Endothelial cell of umbilical vein (primary cell): ENCODE data around the gene CROCC2. TPM values are rescaled to one million over a fixed set of nuclear protein-coding genes. Genes with fewer than 3 reads are reported as not detected.

ENCODE experiments used
- BruUV-seq: library from RNA; stranded (reverse); fragments of 400-500 nt; replicated peaks from 2 replicates; lab custom pipeline; 2021; lab: Mats Ljungman, UMichigan
- CTCF ChIA-PET: fragments of 300-600, 350-600 bp; sonication (Branson Sonifier 250); formaldehyde crosslinking; loops from one replicate; lab custom pipeline; 2021; ENCODE audit warnings: antibody characterized with exemption, inconsistent platforms; lab: Charles Lee
- POLR2A ChIA-PET: fragments of 300-600, 350-600 bp; sonication (Branson Sonifier 250); formaldehyde crosslinking; loops from one replicate; lab custom pipeline; 2021; ENCODE audit warnings: antibody characterized with exemption, inconsistent platforms; lab: Charles Lee
- DNase-seq: peaks from one replicate; pipeline ENCODE4 v3.0.0-alpha.2; 2011; ENCODE audit warnings: low read depth, low spot score
- FAIRE-seq: peaks from 2 replicates; lab custom pipeline; 2011; peaks lifted over from hg19 to GRCh38; lab: Jason Lieb, UNC
- H2AFZ ChIP-seq: 2 replicates; pipeline ENCODE4 v1.6.0; 2012; ENCODE audit warnings: low read depth, low read length, control low read depth, inconsistent platforms
- H3K27ac ChIP-seq: 2 replicates; pipeline ENCODE4 v1.5.1; 2011; ENCODE audit warnings: low read depth, mild to moderate bottlenecking, control low read depth, low read length, moderate library complexity; ENCODE audit not compliant: insufficient read depth
- H3K27me3 ChIP-seq, 2 experiments: 2 replicates each; pipeline versions ENCODE4 v1.6.0 to v1.6.1; 2011; ENCODE audit warnings: low read length in 2 of 2, mixed read lengths in 1 of 2; ENCODE audit not compliant: control insufficient read depth in 2 of 2, insufficient read depth in 2 of 2
- H3K36me3 ChIP-seq, 2 experiments: 2 replicates in 1 of 2; 3 replicates in 1 of 2; pipeline ENCODE4 v1.5.1; 2011; ENCODE audit warnings: low read length in 2 of 2, mild to moderate bottlenecking in 1 of 2, moderate library complexity in 1 of 2; ENCODE audit not compliant: control insufficient read depth in 2 of 2, insufficient read depth in 2 of 2; ENCODE audit errors: extremely low read depth in 1 of 2
- H3K4me1 ChIP-seq: 3 replicates; pipeline ENCODE4 v1.5.1; 2011; ENCODE audit warnings: mild to moderate bottlenecking, low read length; ENCODE audit not compliant: control insufficient read depth, insufficient read depth; ENCODE audit errors: extremely low read depth
- H3K4me2 ChIP-seq: 2 replicates; pipeline ENCODE4 v1.6.1; 2011; ENCODE audit warnings: low read length, control low read depth, mixed read lengths; ENCODE audit not compliant: insufficient read depth
- H3K4me3 ChIP-seq, 3 experiments: fragments of 200-600 bp in 1 of 3; sonication (generic), shearing (Covaris generic) in 1 of 3; replicated peaks in 1 of 3; 2 replicates each; pipeline ENCODE4 v1.5.1; 2011 to 2016; ENCODE audit warnings: control low read depth in 3 of 3, low read length in 3 of 3, mild to moderate bottlenecking in 2 of 3, inconsistent platforms in 1 of 3, low read depth in 1 of 3, moderate library complexity in 1 of 3; ENCODE audit not compliant: insufficient read depth in 1 of 3
- H3K79me2 ChIP-seq: 2 replicates; pipeline ENCODE4 v1.6.0; 2012; ENCODE audit warnings: low read length, inconsistent platforms; ENCODE audit not compliant: control insufficient read depth, insufficient read depth
- H3K9ac ChIP-seq: replicated peaks from 2 replicates; pipeline ENCODE3; 2011; ENCODE audit warnings: low read length, control low read depth; ENCODE audit not compliant: insufficient read depth; ENCODE audit errors: extremely low read depth
- H3K9me1 ChIP-seq: replicated peaks from 3 replicates; pipeline ENCODE4 v1.6.0; 2011; ENCODE audit warnings: mild to moderate bottlenecking, low read length; ENCODE audit not compliant: control insufficient read depth, insufficient read depth; ENCODE audit errors: extremely low read depth
- H3K9me3 ChIP-seq: replicated peaks from 2 replicates; pipeline ENCODE4 v1.5.1; 2012; ENCODE audit warnings: low read length, inconsistent platforms; ENCODE audit not compliant: control insufficient read depth, insufficient read depth
- H4K20me1 ChIP-seq: replicated peaks from 2 replicates; pipeline ENCODE3; 2011; ENCODE audit warnings: mild to moderate bottlenecking, low read length; ENCODE audit not compliant: control insufficient read depth, insufficient read depth; ENCODE audit errors: extremely low read depth
- EZH2 ChIP-seq: IDR thresholded peaks from 2 replicates; pipeline ENCODE4 v1.6.1; 2012; ENCODE audit warnings: borderline replicate concordance, low read depth, mild to moderate bottlenecking, moderate library complexity, low read length, inconsistent platforms; ENCODE audit not compliant: severe bottlenecking
- FOS ChIP-seq: IDR thresholded peaks from 2 replicates; pipeline ENCODE4 v1.6.1; 2011; ENCODE audit warnings: mild to moderate bottlenecking, low read length, moderate library complexity, borderline replicate concordance; ENCODE audit not compliant: insufficient read depth
- GATA2 ChIP-seq: IDR thresholded peaks from 2 replicates; pipeline ENCODE4 v1.7.0; 2011; ENCODE audit warnings: low read depth, mild to moderate bottlenecking, moderate library complexity, mixed read lengths, low read length; ENCODE audit not compliant: insufficient read length, insufficient read depth
- JUN ChIP-seq: IDR thresholded peaks from 2 replicates; pipeline ENCODE4 v1.6.1; 2011; ENCODE audit warnings: borderline replicate concordance, low read depth; ENCODE audit not compliant: insufficient read length, insufficient read depth
- MYC ChIP-seq: IDR thresholded peaks from one replicate; pipeline ENCODE4 v1.6.1; 2011; ENCODE audit warnings: mild to moderate bottlenecking, low read depth, low read length
- POLR2A ChIP-seq: IDR thresholded peaks from 2 replicates; pipeline ENCODE4 v1.6.1; 2012; ENCODE audit warnings: low read depth, mild to moderate bottlenecking, control low read depth, low read length
- POLR2AphosphoS5 ChIP-seq: IDR thresholded peaks from 2 replicates; pipeline ENCODE4 v1.6.1; 2012; ENCODE audit warnings: low read depth, mild to moderate bottlenecking, control low read depth, low read length, moderate library complexity; ENCODE audit not compliant: insufficient read depth
- dilution Hi-C: fragments of 300-500 bp; cut with MboI; formaldehyde crosslinking; loops from one replicate; pipeline ENCODE4 v1.15.0; 2019; ENCODE audit warnings: low sequenced_read_pairs; ENCODE audit not compliant: extremely low pct_ligation_motif_present
- intact Hi-C: fragments of 100-400 bp; cut with micrococcal nuclease; formaldehyde crosslinking; loops from one replicate; pipeline ENCODE4 v1.10.0; 2022
- polyA plus RNA-seq, 4 experiments: library from polyadenylated mRNA; depleted of rRNA in 3 of 4; stranded (reverse) in 3 of 4; unstranded in 1 of 4; fragments of >200 nt; gene quantifications; 2 replicates each; pipeline versions ENCODE4 v1.2.1 to v1.2.3, GENCODE V29; 2011 to 2012; ENCODE audit warnings: missing spikeins in 1 of 4
- total RNA-seq: library from RNA; stranded (reverse); gene quantifications from 2 replicates; pipeline ENCODE4 v1.2.3, GENCODE V29; 2021
- TF ChIP-seq, protein P1 (sequence below), 2 donors: IDR thresholded peaks; 1 replicate in 1 of 2; 2 replicates in 1 of 2; pipeline ENCODE4 v1.5.1; 2011; ENCODE audit warnings: low read length in 2 of 2, mild to moderate bottlenecking in 2 of 2, moderate library complexity in 2 of 2, control low read depth in 1 of 2, inconsistent platforms in 1 of 2, low read depth in 1 of 2; ENCODE audit not compliant: insufficient read depth in 1 of 2; ENCODE audit errors: extremely low read depth in 1 of 2
- TF ChIP-seq, protein P2 (sequence below): IDR thresholded peaks from 2 replicates; pipeline ENCODE4 v1.6.1; 2011; ENCODE audit not compliant: insufficient read depth, insufficient read length

Gene CROCC2
- total and polyA plus RNA-seq, 2 donors (not counting 3 experiments of a cell fraction or from before 2014, with no cell fraction given): not detected

DNA sequence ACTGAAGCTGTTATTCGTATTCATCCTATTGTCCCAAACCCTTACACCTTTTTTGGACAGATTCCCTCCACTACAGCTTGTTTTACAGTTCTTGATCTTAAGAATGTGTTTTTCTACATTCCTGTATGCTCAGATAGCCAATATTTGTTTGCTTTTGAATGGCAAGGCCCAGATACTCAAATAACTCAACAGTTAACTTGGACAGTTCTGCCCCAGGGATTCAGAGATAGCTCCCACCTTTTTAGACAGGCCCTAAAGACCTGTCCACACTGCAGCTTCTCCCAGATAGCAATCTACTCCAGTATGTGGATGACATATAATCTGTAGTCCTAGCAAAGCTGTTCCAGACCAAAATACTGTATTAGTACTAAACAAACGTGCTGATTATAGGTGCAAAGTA, 44.6 kb upstream of the CROCC2 start:
- Histone ChIP-seq H2AFZ (no peak overlapping the region), H3K4me2 (no peak overlapping the region), H3K27me3 (peaks cover 0 to 6% of the 10 kb centered on the region in 2 experiments), H3K9me1 (no peaks in the 10 kb centered on the region), H3K4me1 (no peaks in the 10 kb centered on the region), H3K9ac (no peak overlapping the region), H3K36me3 (no peaks in the 10 kb centered on the region), H3K27ac (no peak overlapping the region), H3K79me2 (no peaks in the 10 kb centered on the region), H3K4me3 (no peak overlapping the region), H4K20me1 (no peaks in the 10 kb centered on the region), H3K9me3 (no peaks in the 10 kb centered on the region)
- DNase-seq (no peak), FAIRE-seq (no peak)
- dilution Hi-C loops (no loop called here), intact Hi-C loops (no loop called here)
- POLR2A ChIA-PET: no interaction called here
- no TSS peak for BruUV-seq
- CTCF ChIA-PET: interaction anchor here (1.0 to 2.3 kb wide), 5 partner anchors 10 to 217 kb away, joined by 3 to 9 read pairs (median 5); no protein-coding TSS in a partner anchor
- TF ChIP-seq FOS (no peak), EZH2 (no peak), POLR2AphosphoS5 (no peak), MYC (no peak), JUN (no peak), GATA2 (no peak), POLR2A (no peak)
- TF ChIP-seq, protein P1, sequence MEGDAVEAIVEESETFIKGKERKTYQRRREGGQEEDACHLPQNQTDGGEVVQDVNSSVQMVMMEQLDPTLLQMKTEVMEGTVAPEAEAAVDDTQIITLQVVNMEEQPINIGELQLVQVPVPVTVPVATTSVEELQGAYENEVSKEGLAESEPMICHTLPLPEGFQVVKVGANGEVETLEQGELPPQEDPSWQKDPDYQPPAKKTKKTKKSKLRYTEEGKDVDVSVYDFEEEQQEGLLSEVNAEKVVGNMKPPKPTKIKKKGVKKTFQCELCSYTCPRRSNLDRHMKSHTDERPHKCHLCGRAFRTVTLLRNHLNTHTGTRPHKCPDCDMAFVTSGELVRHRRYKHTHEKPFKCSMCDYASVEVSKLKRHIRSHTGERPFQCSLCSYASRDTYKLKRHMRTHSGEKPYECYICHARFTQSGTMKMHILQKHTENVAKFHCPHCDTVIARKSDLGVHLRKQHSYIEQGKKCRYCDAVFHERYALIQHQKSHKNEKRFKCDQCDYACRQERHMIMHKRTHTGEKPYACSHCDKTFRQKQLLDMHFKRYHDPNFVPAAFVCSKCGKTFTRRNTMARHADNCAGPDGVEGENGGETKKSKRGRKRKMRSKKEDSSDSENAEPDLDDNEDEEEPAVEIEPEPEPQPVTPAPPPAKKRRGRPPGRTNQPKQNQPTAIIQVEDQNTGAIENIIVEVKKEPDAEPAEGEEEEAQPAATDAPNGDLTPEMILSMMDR (IDR thresholded peaks at IDR 0.05; ENCODE audit: extremely low read depth in 1 of 2, insufficient read depth in 1 of 2, low read depth in 1 of 2, low read length in 2 of 2): no peak
- TF ChIP-seq, protein P2, sequence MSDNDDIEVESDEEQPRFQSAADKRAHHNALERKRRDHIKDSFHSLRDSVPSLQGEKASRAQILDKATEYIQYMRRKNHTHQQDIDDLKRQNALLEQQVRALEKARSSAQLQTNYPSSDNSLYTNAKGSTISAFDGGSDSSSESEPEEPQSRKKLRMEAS: no peak
